ENCODE data around the gene SEMA5B. TPM values are rescaled to one million over a fixed set of nuclear protein-coding genes. Genes with fewer than 3 reads are reported as not detected.

SEMA5B gene
- total and polyA plus RNA-seq, 9 of the 15 experiments (the other 6 are each of a cell fraction or from before 2014, with no cell fraction given), result not detected

DNA sequence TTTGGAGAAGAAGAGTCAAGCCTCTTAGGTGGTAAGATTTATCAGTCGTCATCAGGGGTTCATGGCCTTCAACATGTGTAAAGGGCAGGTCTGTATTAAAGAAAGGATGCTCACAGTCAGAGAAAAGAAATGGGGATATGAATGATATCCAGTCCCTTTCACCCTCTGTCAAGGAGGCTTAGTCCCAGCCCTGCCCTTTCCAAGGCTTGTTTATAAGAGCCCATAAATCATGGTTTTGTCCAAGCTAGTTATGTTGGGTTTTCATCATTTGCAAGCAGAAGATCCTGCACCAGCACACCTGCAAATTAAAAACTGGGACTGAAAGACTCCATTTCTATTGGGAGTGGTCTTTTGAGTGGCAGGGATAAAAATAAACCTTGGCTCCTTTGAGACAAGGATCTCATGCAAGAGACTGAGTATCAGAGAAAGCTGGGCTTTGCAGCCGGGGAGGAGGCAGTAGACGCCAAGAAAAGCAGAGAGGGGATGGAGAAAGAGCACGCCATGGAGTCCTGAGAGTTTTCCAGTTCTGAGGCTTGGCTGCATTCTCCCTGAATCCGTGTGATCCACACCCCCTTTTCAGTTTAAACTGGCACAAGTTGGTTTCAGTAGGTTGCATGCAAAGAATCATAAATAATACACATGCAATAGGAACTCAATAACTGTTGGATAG, 26.7 kb upstream of the SEMA5B start:
- no peak overlapping the region for H2AFZ ChIP-seq (ENCODE audit: low read depth, low read length)
- ATAC-seq, result no peak
- intact Hi-C loops (cut with micrococcal nuclease) (no loop called here), in situ Hi-C loops (cut with MboI) (no loop called here)
- no peak for TF ChIP-seq PYGO2 (tag; IDR thresholded peaks at IDR 0.05)
- TF ChIP-seq, protein P1, sequence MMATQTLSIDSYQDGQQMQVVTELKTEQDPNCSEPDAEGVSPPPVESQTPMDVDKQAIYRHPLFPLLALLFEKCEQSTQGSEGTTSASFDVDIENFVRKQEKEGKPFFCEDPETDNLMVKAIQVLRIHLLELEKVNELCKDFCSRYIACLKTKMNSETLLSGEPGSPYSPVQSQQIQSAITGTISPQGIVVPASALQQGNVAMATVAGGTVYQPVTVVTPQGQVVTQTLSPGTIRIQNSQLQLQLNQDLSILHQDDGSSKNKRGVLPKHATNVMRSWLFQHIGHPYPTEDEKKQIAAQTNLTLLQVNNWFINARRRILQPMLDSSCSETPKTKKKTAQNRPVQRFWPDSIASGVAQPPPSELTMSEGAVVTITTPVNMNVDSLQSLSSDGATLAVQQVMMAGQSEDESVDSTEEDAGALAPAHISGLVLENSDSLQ (IDR thresholded peaks at IDR 0.05), result 0 out of 2 replicates have a peak, but pooled peaks have one; percentile 17
- H3K9ac ChIP-seq (ENCODE audit: insufficient read depth in 1 of 2, low read depth in 2 of 2, low read length in 2 of 2), result no peak overlapping the region
- FAIRE-seq, result no peak
- H4K20me1 ChIP-seq (replicated peaks; ENCODE audit: control insufficient read depth, insufficient read depth, low read length), result no peaks in the 10 kb centered on the region
- POLR2A ChIA-PET, result no interaction called here
- H3K4me1 ChIP-seq (replicated peaks in 1 of 2; ENCODE audit: control insufficient read depth in 2 of 2, insufficient read depth in 2 of 2, low read length in 2 of 2), result no peaks in the 10 kb centered on the region
- H3K9me1 ChIP-seq (ENCODE audit: control insufficient read depth, insufficient read depth, low read length), result no peaks in the 10 kb centered on the region
- no peak overlapping the region for H3K27ac ChIP-seq (ENCODE audit: extremely low read depth, low read depth, low read length)
- H3K36me3 ChIP-seq (ENCODE audit: control insufficient read depth, insufficient read depth, low read length), result no peaks in the 10 kb centered on the region
- no TSS peak for BruUV-seq (replicated peaks)
- no peak overlapping the region for H3K4me3 ChIP-seq
- no peak overlapping the region for H3K4me2 ChIP-seq (ENCODE audit: insufficient read depth, low read length)
- H3K9me3 ChIP-seq (replicated peaks; ENCODE audit: control insufficient read depth, insufficient read depth, low read depth, low read length), result no peaks in the 10 kb centered on the region
- DNase-seq (ENCODE audit: extremely low read depth in 1 of 4, low spot score in 3 of 4), result no peak
- WGBS (ENCODE audit: insufficient coverage, low coverage, missing lambda C conversion rate), result 7% methylated on average over 5 of the region's 5 CpGs
- CTCF ChIA-PET (ENCODE audit: low intra/inter-chr PET ratio), result no interaction called here
- peaks cover 0 to 4% of the 10 kb centered on the region in 2 experiments; a peak in 3 of 5 replicates for H3K27me3 ChIP-seq (ENCODE audit: control insufficient read depth in 2 of 2, insufficient read depth in 2 of 2, low read length in 2 of 2)
- H3K79me2 ChIP-seq (ENCODE audit: control insufficient read depth, insufficient read depth, low read length), result no peaks in the 10 kb centered on the region

DNA sequence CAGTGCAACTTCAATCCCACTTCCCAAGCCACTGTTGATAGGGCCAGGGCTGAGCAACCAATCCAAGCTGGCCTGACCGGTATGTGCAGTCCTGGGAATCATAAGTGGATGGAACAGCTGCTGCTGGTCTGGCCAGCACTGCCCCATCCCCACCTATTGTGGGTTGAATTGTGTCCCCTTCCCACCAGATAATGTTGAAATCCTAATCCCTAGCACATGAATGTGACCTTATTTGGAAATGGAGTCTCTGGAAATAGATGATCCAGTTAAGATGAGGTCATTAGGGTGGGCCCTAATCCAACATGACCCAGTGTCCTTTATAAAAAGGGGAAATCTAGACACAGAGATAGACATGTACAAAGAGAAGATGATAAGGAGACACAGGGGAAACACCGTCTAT, 25.5 kb upstream of the SEMA5B start:
- intact Hi-C loops (cut with micrococcal nuclease) (no loop called here), in situ Hi-C loops (cut with MboI) (no loop called here)
- Histone ChIP-seq H3K36me3 (ENCODE audit: control insufficient read depth, insufficient read depth, low read length) (no peaks in the 10 kb centered on the region), H3K9ac (ENCODE audit: insufficient read depth in 1 of 2, low read depth in 2 of 2, low read length in 2 of 2) (no peak overlapping the region), H3K9me3 (replicated peaks; ENCODE audit: control insufficient read depth, insufficient read depth, low read depth, low read length) (no peaks in the 10 kb centered on the region), H3K27ac (ENCODE audit: extremely low read depth, low read depth, low read length) (no peak overlapping the region), H3K4me2 (ENCODE audit: insufficient read depth, low read length) (no peak overlapping the region), H4K20me1 (replicated peaks; ENCODE audit: control insufficient read depth, insufficient read depth, low read length) (no peaks in the 10 kb centered on the region), H2AFZ (ENCODE audit: low read depth, low read length) (no peak overlapping the region), H3K27me3 (ENCODE audit: control insufficient read depth in 2 of 2, insufficient read depth in 2 of 2, low read length in 2 of 2) (peaks cover 0 to 4% of the 10 kb centered on the region in 2 experiments; a peak in 3 of 5 replicates), H3K9me1 (ENCODE audit: control insufficient read depth, insufficient read depth, low read length) (no peaks in the 10 kb centered on the region), H3K4me3 (no peak overlapping the region), H3K79me2 (ENCODE audit: control insufficient read depth, insufficient read depth, low read length) (no peaks in the 10 kb centered on the region), H3K4me1 (replicated peaks in 1 of 2; ENCODE audit: control insufficient read depth in 2 of 2, insufficient read depth in 2 of 2, low read length in 2 of 2) (no peaks in the 10 kb centered on the region; a peak in 1 of 5 replicates)
- DNase-seq (ENCODE audit: extremely low read depth in 1 of 4, low spot score in 3 of 4), result no peak
- ChIA-PET POLR2A (no interaction called here), CTCF (ENCODE audit: low intra/inter-chr PET ratio) (no interaction called here)
- ATAC-seq, result no peak
- no peak for FAIRE-seq
- no TSS peak for BruUV-seq (replicated peaks)
- WGBS (ENCODE audit: insufficient coverage, low coverage, missing lambda C conversion rate), result 0% methylated on average over 2 of the region's 2 CpGs
- TF ChIP-seq EGR1 (conservative IDR thresholded peaks at IDR 0.05), result no peak
- no peak for TF ChIP-seq FOXA1 (IDR thresholded peaks at IDR 0.05; ENCODE audit: borderline replicate concordance)
- no peak for TF ChIP-seq ZNF239 (CRISPR knock-in tag; IDR thresholded peaks at IDR 0.05)
- TF ChIP-seq STAG1 (CRISPR knock-in tag; IDR thresholded peaks at IDR 0.05; ENCODE audit: borderline replicate concordance), result no peak
- no peak for TF ChIP-seq ETS2 (tag; IDR thresholded peaks at IDR 0.05; ENCODE audit: borderline replicate concordance, poor library complexity, severe bottlenecking)
- no peak for TF ChIP-seq SMARCE1 (IDR thresholded peaks at IDR 0.05)
- TF ChIP-seq, protein P2, sequence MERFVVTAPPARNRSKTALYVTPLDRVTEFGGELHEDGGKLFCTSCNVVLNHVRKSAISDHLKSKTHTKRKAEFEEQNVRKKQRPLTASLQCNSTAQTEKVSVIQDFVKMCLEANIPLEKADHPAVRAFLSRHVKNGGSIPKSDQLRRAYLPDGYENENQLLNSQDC (CRISPR knock-in tag; IDR thresholded peaks at IDR 0.05), result no peak
- TF ChIP-seq ETV1 (tag; conservative IDR thresholded peaks at IDR 0.05; ENCODE audit: low read depth), result no peak
- no peak for TF ChIP-seq MAFF (IDR thresholded peaks at IDR 0.05; ENCODE audit: low read length)
- TF ChIP-seq CBFA2T2 (conservative IDR thresholded peaks at IDR 0.05), result no peak
- no peak for TF ChIP-seq XRCC3 (IDR thresholded peaks at IDR 0.05)
- TF ChIP-seq ZBTB5 (IDR thresholded peaks at IDR 0.05), result no peak

Data from K562 (cell line).